GM21515 (cell line): ENCODE data around the gene SSRP1.
"Not testable (repeated sequence)": the region's sequence is repeated elsewhere in the genome, so short reads cannot be mapped to it uniquely, and the experiment has no call there.

Experiments
- ATAC-seq: cut with Tn5 transposase; IDR thresholded peaks from one replicate; pipeline ENCODE4 v1.9.1; 2021; ENCODE audit not compliant: unreplicated experiment

SSRP1 gene

GRCh38 chr11:57339328-57339727, 3.6 kb upstream of the SSRP1 start:
- ATAC-seq, result no peak

DNA sequence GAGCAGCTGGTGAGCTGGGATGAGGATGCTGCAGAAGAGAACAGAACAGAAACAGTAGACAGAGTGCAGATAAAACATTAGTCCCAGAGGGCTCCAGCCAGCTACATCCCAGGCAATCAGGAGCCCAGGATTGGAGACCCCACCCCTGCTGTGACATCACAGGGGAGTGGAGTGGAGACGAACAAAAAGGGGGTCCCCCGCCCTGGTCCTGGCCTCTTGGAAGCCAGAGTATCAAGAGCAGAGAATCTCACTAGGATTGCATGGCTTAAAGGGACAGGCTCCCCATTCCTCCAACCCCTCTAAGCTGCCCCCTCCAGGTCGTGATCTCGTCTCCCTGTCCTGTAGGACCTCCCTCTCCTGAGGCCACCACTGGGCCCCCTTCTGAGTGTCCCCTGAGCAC, 2.5 kb upstream of the SSRP1 start, which contains the start of gene P2RX3:
TSS of gene P2RX3 (plus strand) at position 211 of the 400 bp plus-strand sequence. CDS start 199 bp downstream, outside the sequence.
- no peak for ATAC-seq

GRCh38 chr11:57336856-57337255, 1.2 kb upstream of the SSRP1 start:
- not testable (repeated sequence) for ATAC-seq

GRCh38 chr11:57336111-57336666, 497 bp upstream of the SSRP1 start:
- ATAC-seq, result no peak

GRCh38 chr11:57335023-57335342, 709 bp downstream of the SSRP1 start:
- peak; percentile 5 for ATAC-seq

DNA sequence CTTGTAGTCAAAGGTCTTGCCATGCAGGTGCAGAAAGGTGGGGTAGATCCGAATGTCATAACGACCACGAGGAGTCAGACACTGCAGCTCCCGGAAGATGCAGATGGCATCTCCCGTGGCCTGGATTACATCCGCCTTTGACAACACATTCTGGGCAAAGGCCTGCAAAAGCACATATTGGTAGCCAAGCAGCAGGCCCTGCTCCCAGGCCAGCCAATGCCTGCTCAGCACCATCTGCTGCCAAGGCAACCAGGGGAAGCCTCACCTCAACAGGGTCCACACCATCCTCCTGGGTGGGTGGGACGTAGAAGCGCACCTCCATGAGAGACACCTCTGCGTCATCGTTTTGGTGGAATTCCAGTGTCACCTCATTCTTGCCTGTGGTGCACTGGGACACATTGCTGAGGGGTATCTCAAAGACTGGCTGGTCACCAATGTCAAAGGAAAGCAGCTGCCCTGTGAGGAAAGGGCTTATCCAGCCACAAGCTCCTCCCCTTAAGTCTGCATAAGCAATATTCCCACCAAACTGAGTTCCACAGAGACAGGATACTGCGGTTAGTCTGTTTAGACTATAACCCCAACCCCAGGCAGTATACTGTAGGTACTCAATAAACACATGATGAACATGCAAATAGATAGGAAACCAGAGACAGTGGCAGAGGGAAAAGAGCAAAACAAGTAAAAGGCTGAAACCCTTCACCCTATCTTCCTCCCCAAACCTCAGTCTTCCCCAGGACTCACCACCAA, 2.8 kb downstream of the SSRP1 start:
- ATAC-seq, result no peak

DNA sequence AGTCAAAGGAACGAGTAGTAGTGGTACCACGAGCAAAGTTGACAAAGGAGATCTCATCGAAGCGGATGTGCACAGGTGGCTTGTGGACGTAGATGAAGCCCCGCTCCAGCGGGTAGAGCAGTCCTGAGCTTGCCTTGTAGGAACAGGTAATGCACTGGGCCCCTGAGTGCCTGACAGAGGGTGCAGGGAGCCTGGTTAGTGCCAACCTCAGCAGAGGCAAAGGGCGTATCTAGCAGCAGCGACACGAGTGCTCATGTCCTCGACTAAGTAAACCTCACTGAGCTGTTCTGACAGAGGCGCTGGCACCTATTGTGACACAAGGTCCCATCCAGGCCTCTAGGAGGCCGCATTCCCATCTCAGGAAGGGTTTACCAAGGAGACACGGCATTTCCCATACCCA, 4.0 kb downstream of the SSRP1 start:
- no peak for ATAC-seq

DNA sequence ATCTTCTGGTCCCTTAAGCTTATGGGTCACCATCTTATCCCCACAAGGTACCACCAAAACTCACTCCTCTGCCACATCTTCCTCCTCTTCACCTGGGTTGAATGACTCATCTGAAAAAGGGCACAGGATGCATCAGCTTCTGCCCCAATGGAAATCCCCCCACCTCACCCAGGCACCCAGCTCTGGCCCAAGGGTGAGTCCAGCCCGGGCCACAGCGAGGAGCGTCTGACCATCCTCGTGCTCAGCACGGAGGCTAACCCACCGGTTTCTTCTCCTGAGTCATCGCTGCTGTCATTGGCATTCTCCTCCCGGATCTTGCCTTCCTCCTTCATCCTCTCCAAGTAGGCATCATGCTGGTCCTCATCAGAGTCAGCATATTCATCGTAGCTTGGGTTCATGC, 5.7 kb downstream of the SSRP1 start:
- no peak for ATAC-seq

DNA sequence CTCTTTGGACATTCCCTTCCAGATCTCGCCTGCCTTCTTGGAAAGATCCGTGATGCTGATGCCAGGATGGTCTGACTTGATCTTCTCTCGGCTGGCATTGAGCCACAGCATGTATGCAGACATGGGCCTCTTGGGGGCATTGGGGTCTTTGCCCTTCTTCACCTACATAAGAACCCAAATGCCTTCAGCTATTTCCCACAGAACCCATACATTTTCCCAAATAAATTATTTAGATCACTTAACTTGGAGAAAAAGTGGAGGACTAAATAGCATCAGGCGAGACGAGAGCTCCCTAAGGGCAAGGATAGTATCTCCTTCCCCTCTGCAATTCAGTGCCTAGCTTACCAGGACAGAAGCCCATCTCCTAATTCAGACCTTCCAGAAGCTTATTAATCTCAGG, 8.0 kb downstream of the SSRP1 start:
- no peak for ATAC-seq

DNA sequence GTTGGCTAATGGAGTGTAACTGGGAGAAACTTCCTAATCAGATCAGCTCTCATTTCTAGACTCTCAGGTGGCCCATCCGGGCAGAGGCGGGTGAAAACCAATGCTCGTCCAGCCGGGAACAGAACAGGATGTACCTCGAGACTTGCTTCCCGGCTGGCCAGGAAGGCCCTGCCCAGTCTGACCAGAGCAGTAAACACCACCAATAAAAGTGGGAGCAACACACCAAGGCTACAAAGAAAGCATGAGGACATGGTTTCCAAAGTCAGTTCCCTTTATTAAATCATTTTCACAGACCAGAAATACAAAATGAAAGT, 10.0 kb downstream of the SSRP1 start:
- no peak for ATAC-seq

DNA sequence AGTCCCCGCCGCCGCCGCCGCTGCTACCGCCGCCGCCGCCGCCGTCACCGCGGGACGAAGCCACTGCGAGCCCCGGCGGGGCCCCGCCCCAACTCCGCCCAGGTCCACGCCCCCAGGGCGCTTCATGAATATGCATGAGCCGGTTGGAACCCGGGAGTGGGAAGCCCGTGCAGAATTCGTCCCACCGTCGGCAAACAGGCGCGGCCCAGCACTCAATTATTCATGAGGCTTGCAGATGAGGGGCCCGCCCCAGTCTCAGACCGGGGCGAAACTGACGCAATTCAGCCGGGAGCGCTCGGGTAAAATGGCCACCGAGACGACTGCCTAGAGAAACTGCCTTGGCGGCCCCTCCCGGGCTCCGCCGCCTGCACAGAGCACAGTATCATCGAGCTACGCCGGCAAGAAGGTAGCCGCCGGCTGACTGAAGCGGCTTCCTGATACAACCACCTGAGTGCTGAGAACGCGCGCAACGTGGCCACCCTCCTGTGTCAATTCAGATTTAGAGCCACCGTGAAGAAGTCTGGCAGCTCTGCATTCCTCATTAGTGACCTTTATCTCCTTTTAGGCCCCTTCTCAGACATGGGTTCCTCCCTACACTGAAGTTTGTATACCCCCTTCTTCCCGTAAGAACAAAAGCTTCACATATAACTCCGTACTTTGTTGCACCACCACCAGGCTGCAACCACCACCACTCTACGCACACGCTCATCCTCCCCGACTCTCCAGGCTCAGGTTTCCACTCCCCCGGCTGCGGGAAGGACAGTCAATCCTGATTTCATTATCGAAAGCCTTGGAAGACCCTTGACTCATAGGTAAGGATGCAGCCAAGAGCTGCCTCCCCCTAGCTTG, 10.6 kb downstream of the SSRP1 start, which contains the start of gene TNKS1BP1:
TSS of gene TNKS1BP1 (minus strand) at position 67 of the 849 bp plus-strand sequence. CDS start 3,067 bp downstream, outside the sequence.
- peak; percentile 91 for ATAC-seq

GRCh38 chr11:57324154-57324885, 11.4 kb downstream of the SSRP1 start:
- ATAC-seq, result no peak

- no peak for ATAC-seq
Observed at GRCh38 chr11:57323855-57324153, 11.9 kb downstream of the SSRP1 start.

DNA sequence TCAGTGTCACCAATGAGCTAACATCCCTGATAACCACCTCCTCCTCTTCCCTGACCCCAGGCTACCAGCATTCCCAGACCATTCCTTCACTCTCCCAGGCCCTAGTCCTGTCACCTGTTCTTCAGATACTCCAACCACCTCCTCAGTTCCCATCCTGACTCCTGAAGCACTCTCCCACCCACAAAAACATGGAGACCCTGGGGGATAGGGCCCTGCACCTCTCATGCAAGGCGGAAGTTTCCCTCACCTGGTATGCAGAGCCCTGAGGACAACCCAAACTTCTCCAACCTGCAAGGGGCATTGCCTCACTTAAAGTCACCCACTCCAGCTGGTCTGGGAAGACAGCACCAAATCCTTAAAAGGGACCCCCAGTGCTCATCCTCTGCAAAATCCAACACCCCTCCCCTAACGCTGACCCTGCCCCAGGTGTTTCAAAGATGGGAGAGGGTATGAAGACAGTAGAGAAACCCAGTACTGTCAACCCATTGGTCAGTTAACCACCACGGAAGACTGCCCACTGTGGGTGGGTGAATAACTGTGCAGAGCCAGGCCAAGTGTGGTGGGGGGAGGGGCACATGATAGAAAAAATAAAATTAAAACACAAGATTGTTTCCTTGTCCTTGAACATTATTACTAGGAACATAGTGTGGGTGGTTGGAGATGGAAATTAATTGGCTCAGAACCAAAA, 12.4 kb downstream of the SSRP1 start:
- no peak for ATAC-seq

- ATAC-seq, result no peak
Observed at GRCh38 chr11:57322256-57323166, 13.2 kb downstream of the SSRP1 start.

GRCh38 chr11:57321388-57322255, 14.1 kb downstream of the SSRP1 start:
- no peak for ATAC-seq

DNA sequence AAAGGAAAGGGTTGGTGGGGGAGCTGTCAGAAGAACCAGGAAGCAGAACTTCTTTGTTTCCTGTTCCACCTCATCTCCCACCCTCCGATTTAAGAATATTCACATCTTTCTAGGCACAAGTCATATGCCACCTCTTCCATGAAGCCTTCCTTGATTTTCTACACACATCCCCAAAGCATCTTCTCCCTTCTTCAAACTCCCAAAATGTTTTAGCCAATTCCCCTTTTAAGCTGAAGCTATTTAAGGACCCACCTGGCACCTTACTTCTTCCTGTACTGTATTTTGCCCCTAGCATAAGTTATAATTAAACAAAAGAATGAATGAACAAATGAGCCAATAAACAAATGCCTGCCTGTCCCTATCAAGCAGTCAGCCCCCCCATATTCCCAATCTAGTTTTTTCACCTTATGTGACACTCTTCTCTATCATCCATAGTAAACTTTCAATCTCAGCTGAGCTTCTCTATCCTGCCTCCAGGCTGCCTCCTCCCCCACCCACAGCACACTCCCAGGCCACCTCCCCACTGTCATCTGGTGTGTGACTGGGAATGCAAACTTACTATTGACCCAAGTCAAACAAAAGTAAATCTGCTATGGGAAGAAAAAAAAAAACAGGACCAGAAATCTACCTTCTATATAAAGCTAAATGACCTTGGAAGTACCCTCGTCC, 14.8 kb downstream of the SSRP1 start:
- no peak for ATAC-seq

DNA sequence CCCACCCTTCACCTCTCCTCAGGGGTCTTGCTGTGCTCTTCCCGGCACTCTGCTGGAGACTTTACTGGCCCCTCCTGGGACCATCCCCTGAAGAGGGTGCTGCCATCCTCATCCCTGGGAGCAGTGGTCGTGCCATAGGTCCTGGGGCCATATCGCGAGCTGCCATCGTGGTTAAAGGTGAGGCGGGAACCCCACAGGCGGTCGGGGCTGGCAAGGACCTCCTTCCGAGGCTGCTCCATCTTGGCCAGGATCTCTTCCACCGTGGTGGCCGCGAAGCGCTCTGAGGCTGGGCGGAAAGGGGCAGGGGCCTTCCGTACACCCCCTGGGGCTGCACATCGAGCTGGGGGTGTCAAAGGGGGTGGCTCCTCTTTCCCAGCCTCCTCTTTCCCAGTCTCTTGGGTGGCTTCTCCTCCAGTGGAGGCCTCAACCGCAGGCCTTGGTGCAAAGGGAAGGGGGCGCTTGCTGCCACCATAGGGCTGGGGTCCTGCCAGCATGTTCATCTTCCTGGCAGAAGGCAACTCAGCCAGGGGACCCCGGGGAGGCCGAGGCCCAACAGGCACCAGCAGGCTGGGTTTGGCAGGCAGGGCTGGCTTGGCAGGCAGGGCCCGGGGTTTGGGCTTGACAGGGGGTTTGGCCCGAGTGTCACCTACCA, 15.5 kb downstream of the SSRP1 start:
- ATAC-seq, result no peak
